Progenitor cell of endocrine pancreas (in vitro differentiated cells): Measurements from ENCODE around the gene PAF1. TPM values are rescaled to one million over a fixed set of nuclear protein-coding genes. Genes with fewer than 3 reads are reported as not detected.

Experiments used
- DNase-seq: peaks from one replicate; pipeline ENCODE4 v3.0.0; 2021; ENCODE audit warnings: low spot score; ENCODE audit not compliant: unreplicated experiment
- H3K27ac Mint-ChIP-seq: 2 replicates; pipeline ENCODE4 v1.8.0; 2021; ENCODE audit warnings: mild to moderate bottlenecking, moderate library complexity, mixed read lengths
- H3K27me3 Mint-ChIP-seq: 2 replicates; pipeline ENCODE4 v1.8.0; 2021; ENCODE audit warnings: mixed read lengths
- H3K36me3 Mint-ChIP-seq: 2 replicates; pipeline ENCODE4 v1.8.0; 2022; ENCODE audit warnings: mixed read lengths; ENCODE audit not compliant: insufficient read depth
- H3K4me1 Mint-ChIP-seq: 2 replicates; pipeline ENCODE4 v1.8.0; 2021; ENCODE audit warnings: low read depth, mixed read lengths
- H3K4me3 Mint-ChIP-seq: 2 replicates; pipeline ENCODE4 v1.8.0; 2021; ENCODE audit warnings: low read depth, mild to moderate bottlenecking, moderate library complexity, mixed read lengths
- H3K9me3 Mint-ChIP-seq: 2 replicates; pipeline ENCODE4 v1.8.0; 2021; ENCODE audit warnings: low read depth, mixed read lengths
- total RNA-seq: library from RNA; stranded (reverse); gene quantifications from 2 replicates; pipeline ENCODE4 v1.2.1, GENCODE V29; 2021
- TF ChIP-seq, protein P1 (sequence below): fragments of 200-600 bp; sonication (generic); IDR thresholded peaks from one replicate; pipeline ENCODE4 v1.5.0; 2021; ENCODE audit warnings: antibody characterized with exemption, mild to moderate bottlenecking; ENCODE audit not compliant: unreplicated experiment

PAF1 gene
- total RNA-seq, 1 donor from 2014 or later = 49.4 TPM

DNA sequence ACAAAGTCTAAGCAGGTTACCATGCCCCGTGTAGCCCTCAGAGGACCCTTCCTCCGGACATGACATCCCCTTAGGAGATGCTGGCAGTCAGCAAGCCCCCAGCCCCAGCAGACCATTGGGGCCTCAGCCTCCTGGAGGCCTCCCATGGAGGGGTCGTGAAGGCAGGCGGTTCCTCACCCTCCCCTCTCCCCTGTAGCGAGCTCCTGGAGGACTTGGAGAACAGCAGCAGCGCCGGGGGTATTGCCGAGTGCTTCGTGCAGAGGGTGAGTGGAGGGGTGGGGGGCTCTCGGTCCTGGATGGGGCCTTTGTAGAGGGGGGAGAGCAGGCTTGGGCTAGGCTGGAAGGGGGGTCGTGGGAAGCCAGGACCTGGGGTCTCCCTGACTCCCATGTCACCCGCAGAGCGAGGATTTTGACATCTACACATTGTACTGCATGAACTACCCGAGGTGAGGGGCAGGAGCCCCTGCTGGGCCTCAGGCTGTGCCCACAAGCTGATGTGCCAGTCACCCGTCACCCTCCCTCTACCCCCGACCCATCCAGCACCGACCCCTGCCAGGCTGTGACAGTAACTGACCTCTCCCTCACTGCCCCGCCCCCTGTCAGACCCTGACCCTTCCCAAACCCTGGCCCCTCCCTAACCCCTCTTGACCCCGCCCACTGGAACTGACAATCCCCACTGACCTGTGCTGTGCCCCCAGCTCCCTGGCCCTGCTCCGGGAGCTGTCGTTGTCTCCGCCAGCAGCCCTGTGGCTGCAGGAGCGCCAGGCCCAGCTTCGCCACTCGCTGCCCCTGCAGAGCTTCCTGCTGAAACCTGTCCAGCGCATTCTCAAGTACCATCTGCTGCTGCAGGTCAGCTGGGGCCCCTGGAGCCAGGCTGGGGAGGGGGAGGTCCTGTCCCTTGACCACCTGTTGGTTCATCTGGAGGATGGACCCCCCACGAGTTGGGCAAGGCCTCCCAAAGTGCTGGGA is 25.5 kb upstream of the PAF1 start:
- no peak overlapping the region for H3K4me3 Mint-ChIP-seq
- H3K4me1 Mint-ChIP-seq = peaks cover 23% of the 10 kb centered on the region
- H3K27me3 Mint-ChIP-seq = no peaks in the 10 kb centered on the region
- H3K9me3 Mint-ChIP-seq = no peaks in the 10 kb centered on the region
- DNase-seq = no peak
- TF ChIP-seq, protein P1, sequence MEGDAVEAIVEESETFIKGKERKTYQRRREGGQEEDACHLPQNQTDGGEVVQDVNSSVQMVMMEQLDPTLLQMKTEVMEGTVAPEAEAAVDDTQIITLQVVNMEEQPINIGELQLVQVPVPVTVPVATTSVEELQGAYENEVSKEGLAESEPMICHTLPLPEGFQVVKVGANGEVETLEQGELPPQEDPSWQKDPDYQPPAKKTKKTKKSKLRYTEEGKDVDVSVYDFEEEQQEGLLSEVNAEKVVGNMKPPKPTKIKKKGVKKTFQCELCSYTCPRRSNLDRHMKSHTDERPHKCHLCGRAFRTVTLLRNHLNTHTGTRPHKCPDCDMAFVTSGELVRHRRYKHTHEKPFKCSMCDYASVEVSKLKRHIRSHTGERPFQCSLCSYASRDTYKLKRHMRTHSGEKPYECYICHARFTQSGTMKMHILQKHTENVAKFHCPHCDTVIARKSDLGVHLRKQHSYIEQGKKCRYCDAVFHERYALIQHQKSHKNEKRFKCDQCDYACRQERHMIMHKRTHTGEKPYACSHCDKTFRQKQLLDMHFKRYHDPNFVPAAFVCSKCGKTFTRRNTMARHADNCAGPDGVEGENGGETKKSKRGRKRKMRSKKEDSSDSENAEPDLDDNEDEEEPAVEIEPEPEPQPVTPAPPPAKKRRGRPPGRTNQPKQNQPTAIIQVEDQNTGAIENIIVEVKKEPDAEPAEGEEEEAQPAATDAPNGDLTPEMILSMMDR = no peak
- H3K36me3 Mint-ChIP-seq = peaks cover 4% of the 10 kb centered on the region
- H3K27ac Mint-ChIP-seq = no peak overlapping the region

DNA sequence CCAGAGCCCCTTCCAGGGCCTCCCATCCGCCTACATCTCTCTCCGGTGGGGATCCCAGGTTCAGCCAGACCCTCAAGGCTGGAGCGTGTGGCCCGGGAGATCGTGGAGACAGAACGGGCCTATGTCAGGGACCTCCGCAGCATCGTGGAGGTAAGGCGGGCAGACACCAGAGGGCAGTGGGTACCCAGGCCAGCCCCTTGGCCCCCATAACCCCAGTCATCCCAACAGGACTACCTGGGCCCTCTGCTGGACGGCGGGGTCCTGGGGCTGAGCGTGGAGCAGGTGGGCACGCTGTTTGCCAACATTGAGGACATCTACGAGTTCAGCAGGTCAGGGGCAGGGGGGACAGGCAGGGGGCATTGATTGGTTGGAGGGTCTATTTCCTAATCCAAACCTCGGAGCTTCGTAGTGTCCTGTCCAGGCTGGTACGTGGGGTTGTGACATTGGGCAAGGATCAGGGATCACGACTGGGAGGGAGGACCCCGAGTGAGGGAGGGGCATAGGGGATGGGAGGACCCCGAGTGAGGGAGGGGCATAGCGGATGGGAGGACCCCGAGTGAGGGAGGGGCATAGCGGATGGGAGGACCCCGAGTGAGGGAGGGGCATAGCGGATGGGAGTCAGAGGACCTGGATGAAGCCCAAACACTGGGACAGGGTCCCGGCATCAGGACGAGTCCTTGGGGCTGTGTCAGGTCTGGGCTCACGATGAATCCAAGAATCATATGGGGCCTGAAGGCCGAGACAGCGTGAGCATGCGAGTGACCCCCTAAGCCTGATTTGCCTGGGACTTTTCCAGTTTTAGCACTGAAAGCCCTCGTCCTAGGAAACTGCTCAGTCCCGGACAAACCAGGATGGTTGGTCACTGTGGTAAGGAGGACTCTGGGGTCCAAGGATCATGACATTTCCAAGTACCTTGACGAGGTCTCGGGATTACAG is 24.5 kb upstream of the PAF1 start:
- TF ChIP-seq, protein P1 = no peak
- H3K4me1 Mint-ChIP-seq = peaks cover 33% of the 10 kb centered on the region
- H3K9me3 Mint-ChIP-seq = no peaks in the 10 kb centered on the region
- peaks cover 4% of the 10 kb centered on the region for H3K36me3 Mint-ChIP-seq
- H3K4me3 Mint-ChIP-seq = peak overlapping the region; percentile 50
- no peak overlapping the region for H3K27ac Mint-ChIP-seq
- H3K27me3 Mint-ChIP-seq = no peaks in the 10 kb centered on the region
- DNase-seq = no peak

DNA sequence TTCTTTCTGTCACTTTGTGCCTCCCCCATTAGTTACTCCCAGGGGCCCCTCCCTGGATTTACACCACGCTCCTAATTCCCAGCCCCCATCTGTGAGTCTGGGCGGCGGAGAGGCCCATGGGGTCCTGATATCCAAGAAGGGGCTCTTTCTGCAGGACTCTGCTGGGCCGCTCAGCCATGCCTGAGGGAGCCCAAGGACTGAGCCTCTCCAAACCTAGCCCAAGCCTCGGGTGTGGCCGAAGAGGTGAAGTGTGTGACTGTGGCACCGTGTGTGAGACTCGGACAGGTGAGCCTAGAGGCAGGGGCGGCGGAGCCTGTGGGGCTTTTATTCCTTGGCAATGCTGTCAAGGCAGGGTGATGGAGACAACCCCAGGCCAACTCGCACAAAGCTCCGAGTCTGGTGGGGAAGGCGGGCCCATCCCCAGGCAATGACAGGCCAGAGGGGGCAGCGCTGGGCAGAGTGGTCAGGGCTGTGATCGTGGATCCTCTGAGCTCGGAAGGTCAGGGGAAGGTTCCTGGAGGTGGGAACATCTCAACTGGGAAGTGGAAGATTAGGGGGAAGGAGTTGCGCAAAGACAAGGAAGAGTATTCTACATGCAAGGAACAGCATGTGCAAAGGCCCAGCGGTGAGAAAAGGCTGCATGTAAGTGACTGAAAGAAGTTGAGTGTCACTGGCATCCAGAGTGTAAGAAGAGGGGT is 23.2 kb upstream of the PAF1 start:
- TF ChIP-seq, protein P1 = peak; percentile 9
- peaks cover 38% of the 10 kb centered on the region for H3K4me1 Mint-ChIP-seq
- H3K27ac Mint-ChIP-seq = peak overlapping the region; percentile 99
- no peaks in the 10 kb centered on the region for H3K27me3 Mint-ChIP-seq
- H3K36me3 Mint-ChIP-seq = peaks cover 2% of the 10 kb centered on the region
- no peaks in the 10 kb centered on the region for H3K9me3 Mint-ChIP-seq
- DNase-seq = no peak
- H3K4me3 Mint-ChIP-seq = peak overlapping the region; percentile 98

DNA sequence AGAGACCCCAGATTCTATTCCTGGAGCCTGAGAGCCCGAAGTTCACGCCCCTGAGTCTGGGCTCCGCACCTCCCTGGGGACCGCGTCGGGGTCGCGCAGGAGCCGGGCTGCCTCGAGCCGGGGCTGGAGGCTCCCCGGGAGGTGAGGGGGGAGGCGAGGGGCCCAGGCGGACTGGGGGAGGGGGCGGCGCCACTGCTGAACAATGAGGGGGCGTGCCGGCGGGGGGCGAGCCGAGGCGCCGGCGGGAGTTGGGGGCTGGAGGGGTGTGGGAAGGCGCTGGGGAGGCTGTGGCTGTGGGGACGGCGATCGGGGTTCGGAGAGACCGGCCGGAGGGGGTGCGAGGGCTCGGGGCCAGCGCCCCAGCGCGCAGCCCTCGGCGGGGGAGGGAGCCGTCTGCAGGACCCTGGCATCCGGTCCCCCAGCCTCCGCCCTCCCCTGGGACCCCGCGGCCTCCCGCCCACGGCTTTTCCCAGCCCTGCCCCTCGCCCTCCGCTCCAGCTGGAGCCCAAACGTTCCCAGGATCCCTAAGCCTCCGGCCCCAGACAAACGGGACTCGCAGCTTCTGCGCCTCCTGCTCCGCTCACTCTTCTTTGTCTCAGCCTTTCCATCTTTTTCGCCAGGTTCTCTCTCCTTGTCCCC is 22.5 kb upstream of the PAF1 start:
- TF ChIP-seq, protein P1 = no peak
- H3K9me3 Mint-ChIP-seq = no peaks in the 10 kb centered on the region
- H3K4me3 Mint-ChIP-seq = peak overlapping the region; percentile 98
- no peaks in the 10 kb centered on the region for H3K27me3 Mint-ChIP-seq
- H3K27ac Mint-ChIP-seq = peak overlapping the region; percentile 99
- peak; percentile 62 for DNase-seq
- peaks cover 43% of the 10 kb centered on the region for H3K4me1 Mint-ChIP-seq
- peaks cover 6% of the 10 kb centered on the region for H3K36me3 Mint-ChIP-seq
